Astrocyte of the spinal cord (primary cell): ENCODE measurements around the gene PEX12.

Experiments
- DNase-seq: peaks from one replicate; pipeline ENCODE4 v3.0.0; 2011; ENCODE audit warnings: low read depth, low spot score
- H3K4me3 ChIP-seq: 2 replicates; pipeline ENCODE4 v1.5.1; 2011; ENCODE audit warnings: low read depth, mild to moderate bottlenecking, low read length, moderate library complexity
- in situ Hi-C: cut with HindIII; loops from 2 replicates; pipeline ENCODE4 v1.10.0; 2017; ENCODE audit warnings: low sequenced_read_pairs
- TF ChIP-seq, protein P1 (sequence below): IDR thresholded peaks from 2 replicates; pipeline ENCODE4 v1.5.1; 2012; ENCODE audit warnings: low read depth, mild to moderate bottlenecking, low read length, inconsistent platforms

PEX12 gene

DNA sequence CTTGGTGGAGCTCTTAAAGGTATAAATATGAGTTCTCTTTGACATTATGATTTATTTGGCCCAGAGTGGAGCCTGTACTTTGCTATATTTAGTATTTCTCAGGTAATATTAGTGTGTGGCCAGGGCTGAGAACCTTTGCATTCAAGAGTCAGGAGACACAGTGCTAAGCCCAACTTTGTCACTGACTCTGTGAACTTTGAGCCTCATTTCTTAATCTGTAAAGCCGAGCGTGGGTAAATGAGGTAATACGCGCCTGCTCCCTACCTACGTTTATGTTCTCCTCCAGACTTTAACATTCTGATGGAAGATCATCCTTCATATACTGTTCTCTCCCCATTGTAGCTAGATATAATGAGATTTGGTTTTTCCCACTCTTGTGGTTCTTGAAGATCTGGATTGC lies 19.2 kb upstream of the PEX12 start:
- H3K4me3 ChIP-seq = no peak overlapping the region
- in situ Hi-C loops = no loop called here
- TF ChIP-seq, protein P1, sequence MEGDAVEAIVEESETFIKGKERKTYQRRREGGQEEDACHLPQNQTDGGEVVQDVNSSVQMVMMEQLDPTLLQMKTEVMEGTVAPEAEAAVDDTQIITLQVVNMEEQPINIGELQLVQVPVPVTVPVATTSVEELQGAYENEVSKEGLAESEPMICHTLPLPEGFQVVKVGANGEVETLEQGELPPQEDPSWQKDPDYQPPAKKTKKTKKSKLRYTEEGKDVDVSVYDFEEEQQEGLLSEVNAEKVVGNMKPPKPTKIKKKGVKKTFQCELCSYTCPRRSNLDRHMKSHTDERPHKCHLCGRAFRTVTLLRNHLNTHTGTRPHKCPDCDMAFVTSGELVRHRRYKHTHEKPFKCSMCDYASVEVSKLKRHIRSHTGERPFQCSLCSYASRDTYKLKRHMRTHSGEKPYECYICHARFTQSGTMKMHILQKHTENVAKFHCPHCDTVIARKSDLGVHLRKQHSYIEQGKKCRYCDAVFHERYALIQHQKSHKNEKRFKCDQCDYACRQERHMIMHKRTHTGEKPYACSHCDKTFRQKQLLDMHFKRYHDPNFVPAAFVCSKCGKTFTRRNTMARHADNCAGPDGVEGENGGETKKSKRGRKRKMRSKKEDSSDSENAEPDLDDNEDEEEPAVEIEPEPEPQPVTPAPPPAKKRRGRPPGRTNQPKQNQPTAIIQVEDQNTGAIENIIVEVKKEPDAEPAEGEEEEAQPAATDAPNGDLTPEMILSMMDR = no peak
- DNase-seq = no peak

DNA sequence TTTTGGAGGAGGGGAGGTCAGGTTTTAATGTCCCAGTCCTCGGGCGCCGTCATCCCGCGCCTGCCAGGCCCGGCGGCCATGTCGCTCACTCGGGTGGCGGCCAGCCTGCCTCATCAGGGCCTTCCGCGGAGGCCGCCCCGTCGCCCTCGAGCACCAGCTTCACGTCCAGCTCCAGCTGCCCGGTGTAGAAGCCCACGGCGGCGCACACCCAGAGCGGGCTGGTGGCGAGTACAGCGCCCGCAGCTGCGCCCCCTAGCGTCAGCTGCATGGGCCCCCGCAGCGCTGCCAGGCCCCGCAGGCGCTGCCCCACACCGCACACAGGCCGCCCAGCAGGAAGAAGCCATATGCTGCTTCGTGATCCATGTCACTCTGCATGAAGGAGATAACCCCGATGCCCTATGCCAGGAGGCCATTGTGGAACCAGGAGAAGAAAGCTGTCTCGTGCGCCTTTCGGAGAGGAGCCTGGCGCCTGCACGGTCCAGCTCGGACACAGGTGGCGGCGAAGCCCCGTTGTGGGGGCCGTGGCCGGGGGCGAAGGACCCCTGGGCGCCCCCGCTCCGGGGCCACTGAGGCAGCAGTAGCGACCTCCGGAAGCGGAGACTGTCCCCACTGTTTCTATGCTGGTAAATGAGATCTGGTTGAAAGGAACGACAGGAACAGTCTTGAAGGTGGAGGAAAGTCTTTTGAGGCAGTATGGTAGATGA lies 18.3 kb upstream of the PEX12 start:
- H3K4me3 ChIP-seq = no peak overlapping the region
- in situ Hi-C loops = no loop called here
- TF ChIP-seq, protein P1 = no peak
- no peak for DNase-seq

DNA sequence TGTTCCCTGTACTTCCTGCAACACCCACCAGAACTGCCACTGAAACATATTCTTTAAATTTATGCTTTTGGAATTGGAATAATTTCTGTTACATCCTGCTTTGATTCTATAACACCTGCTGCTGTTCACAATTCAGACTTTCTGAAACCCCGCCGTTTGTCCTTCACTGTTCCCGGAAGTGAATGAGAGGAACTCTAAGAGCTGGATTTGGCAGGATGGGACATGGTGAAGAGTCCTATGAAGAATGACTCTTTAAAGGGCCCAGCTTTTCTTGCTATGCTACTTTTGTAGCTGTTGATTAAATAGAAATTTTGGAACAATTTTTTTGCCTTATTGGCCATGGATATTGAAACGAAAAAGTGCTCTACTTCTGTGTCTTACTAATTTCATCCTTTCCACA lies 17.7 kb upstream of the PEX12 start:
- TF ChIP-seq, protein P1 = no peak
- in situ Hi-C loops = no loop called here
- no peak overlapping the region for H3K4me3 ChIP-seq
- DNase-seq = no peak

DNA sequence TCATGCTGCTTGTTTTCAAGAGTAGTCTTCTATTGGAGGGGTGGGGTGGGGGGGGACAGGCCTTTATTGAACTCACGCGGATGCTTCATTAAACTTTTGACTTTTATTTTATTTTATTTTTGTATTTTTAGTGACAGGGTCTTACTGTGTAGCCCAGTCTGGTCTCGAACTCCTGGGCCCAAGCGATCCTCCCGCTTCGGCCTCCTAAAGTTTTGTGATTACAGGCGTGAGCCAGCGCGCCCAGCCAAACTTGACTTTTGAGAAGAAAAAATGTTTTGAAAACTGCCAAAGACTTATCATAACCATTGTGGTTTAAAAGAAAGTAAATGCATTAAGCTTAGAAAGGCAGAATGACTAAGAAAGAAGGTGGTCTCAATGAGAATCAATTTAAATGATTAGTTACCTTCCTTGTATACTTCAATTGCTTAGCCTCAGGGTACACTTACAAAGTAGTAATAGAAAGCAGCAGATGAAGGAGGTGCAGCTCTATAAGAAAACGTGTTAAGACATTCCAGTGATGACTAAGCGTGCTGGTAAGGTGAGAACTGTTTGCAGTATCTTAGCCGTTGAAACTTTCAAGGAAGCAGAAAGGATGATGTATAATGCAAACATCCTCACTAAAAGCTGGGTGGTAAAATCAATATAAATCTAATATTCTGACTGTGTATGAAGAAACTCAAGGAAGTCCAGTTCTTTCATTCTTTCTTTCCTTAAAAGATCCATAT lies 10.0 kb upstream of the PEX12 start:
- H3K4me3 ChIP-seq = peak overlapping the region; percentile 98
- TF ChIP-seq, protein P1 = no peak
- DNase-seq = peak; percentile 74
- in situ Hi-C loops = no loop called here

DNA sequence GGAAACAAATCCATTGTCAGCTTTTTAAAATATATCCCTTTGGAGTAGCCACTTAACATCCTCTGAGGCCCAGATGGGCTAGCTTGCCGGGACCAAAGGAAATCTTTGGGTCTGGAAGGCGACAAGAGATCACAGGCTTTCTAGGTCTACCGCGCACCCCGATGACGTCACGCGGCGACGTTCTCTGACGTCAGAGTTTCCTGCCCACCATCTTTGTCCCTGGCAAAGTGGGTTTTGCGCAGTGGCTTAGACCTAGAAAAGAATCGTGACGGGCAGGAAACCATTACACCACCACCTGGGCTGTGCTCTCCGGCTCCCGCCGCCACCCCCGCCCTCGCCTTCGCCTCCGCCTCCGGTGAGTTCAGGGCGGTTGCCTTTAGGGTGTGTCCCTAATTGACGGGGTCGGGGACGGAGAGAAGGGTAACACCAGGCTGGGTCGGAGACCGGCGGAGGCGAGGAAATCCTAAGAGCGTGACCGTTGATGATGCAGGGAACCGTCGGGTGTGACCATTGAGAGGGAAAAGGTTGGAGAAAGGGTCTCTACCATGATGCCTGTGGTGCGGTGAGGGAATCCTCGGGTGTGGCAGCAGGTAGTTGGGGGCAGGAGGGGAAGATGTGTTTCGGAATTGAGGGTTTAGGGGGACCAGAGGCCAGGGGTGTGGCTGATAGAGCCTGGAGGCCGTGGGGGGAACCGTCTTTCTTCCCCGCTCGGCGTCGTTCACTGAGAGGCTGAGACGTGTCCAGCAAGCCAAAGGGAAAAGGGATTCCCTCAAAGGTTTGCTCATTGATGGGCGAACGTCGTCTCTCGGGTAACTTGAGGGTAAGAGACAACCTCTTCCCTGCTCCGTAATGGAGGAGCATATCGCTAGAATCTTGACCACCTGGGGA lies 8.9 kb upstream of the PEX12 start, which contains the start of gene AP2B1:
Gene AP2B1, plus strand, starts transcription at position 249 of the 888 bp plus-strand sequence. CDS start 6,709 bp downstream, outside the sequence.
- in situ Hi-C loops = no loop called here
- peak within 1 kb of the TSS; percentile 98 for H3K4me3 ChIP-seq

More for the DNA sequence above, 8.9 kb upstream of the PEX12 start, which contains the start of gene AP2B1:
- TF ChIP-seq, protein P1 = no peak
- peak; percentile 98 for DNase-seq
